ENCODE results near the gene MRPS6.

Gene MRPS6

GRCh38 chr21:34072145-34073031 is 990 bp upstream of the MRPS6 start:
- no peak for DNase-seq

DNA sequence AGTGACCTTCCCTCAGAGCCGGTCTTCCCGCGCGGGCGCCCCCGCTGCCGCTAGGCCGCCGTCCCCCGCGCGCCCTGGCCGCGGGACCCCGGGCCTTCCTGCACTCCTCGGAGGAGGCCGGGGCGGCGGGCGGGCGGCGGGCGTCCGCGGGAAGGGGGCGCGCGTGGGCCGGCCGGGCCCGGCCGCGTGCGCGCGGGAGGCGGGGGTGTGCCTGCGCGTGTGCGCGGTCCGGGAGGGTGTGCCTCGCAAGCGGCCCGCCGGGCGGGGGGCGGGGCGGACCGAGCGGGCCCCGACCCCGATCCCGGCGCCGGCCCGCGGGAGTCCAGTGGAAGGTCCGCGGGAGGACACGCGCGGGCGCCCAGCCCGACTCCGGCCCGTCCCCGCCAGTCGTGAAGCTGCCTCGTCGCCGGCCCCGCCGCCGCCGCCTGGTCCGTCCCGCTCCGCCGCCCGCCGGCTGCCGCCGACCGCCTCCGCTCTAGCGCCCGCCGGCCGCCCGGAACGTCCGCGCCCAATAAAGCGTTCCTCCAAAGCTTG is 438 bp downstream of the MRPS6 start:
- DNase-seq: peak; percentile 49

GRCh38 chr21:34074283-34075090 is 1.1 kb downstream of the MRPS6 start:
- no peak for DNase-seq

DNA sequence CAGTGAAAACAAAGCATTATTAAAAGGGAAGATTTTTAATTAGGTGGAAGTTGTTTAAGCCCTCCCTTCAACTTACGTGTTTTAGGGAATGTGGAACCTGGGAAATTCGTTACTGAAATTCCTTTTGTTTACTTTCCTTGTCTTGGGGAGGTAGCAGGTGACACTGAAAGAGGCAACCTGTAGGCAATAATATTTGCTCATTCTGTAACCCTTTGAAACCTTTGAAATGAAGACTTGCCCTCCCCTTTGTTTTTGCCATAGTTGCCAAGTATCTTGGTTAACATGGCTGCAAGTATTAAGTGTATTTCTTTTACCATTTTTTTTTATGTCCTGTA is 1.7 kb downstream of the MRPS6 start:
- no peak for DNase-seq

DNA sequence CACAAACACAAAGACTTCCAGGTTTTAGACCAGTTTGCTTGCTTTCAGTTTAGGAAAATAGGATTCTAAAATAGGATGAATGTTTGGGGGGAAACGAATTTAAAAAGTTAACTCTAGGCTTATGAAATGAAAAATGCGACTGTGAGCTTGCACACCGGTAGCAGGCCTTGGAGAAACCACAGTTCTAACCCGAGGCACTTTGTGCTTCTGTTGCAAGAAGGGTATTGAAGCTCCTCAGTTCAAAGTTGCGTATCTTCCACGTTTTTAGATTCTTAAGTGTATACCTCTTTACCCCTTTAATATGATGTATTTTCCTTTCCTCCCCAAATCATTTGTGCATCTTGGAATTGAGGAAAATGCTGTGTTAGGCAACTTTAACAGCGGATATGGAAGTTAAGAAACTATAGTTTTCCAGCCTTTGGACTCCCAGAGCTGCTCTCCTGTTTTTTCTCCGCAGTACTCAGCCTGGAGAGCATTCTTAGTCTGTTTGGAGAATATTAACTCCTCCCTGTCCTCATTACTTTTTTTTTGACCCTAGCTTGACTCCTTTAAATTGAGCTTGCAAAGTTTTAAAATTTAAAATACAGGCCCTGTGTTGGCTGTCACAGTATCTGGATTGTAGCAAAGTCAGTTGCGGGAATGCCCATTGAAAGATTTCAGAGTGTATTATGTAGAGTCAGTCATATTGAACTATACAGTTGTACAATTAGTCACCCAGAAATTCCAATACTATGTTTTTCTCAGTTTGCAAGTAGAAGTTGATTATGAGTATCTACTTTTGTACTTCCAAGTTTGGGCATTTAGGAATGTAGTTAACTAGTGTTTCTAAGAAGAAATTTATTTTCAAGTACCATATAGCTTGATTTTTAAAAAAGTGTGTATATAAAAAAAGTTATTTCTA is 2.6 kb downstream of the MRPS6 start:
- DNase-seq: no peak

GRCh38 chr21:34076835-34077234 is 3.5 kb downstream of the MRPS6 start:
- DNase-seq: no peak

DNA sequence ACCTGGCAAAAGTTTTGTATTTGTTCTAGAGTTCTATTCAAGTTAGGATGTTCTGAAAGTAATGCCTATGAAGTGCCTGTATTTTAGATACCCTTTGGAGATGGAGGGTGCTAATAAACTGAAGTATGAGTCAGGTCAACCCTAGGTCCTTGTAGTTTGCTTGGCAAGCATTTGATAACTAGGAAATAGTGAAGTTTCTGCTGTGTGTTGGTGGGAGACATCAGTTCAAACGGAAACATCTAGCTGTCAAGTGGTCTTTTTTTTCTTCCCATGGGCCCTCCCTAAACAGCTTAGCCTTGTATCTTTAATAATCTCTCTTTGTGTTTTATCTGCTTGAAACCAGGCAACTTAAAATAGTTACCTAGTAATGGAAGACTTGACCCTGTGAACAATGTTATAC is 4.5 kb downstream of the MRPS6 start:
- no peak for DNase-seq

DNA sequence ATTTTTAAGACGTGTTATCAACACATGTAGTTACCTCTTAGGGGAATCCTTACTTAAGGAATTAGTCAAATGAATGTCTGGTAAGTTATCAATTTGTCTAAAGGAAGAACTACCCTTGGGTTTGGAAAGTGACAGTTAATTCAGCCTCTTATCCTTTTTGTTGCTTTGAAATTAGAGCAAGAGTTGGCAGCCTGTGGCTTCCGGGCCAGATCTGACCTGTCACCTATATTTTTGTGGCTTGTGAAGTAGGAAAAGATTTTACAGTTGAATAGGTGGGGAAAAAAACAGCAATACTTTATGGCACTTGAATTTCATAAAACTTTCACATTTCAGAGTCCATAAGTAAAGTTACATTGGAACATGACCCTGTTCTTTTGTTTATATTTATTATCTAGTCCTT is 5.5 kb downstream of the MRPS6 start:
- no peak for DNase-seq

DNA sequence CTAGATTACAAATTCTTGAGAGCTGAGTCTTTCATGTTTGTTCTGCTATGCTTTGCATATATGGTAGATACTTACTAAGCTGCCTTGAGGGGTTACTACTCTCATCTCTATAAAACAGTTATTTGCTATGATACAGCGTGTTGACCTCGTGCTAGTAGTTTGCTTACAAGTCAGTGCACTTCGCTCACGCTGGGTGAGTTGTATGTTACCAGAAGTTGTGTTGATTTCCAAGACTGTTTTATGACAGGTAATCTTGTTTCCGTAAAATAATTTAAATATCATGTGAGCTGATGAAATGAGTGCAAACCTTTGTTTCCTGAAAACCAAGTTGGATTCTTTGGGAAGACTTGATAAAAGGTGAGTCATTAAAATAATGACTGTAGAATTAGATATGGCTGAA is 7.3 kb downstream of the MRPS6 start:
- DNase-seq: no peak

DNA sequence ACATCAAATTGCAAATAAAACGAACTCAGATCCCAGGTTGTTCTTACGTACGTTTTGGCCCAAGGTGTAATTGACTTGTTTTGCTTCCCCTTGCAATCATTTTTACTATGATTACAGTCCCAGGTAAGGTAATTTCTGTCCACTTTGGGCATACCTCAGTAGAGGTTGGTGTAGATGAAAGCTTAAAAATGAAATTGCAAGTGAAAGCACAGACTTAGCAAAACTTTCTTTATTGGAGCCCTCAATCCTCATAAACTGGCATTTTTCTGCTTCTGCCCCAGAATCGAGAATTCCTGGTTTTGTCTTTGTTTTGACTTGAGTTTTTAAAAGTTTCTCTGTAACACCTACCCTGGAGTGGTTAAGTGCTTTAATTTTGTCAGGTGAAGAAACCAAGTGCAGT is 9.4 kb downstream of the MRPS6 start:
- no peak for DNase-seq

DNA sequence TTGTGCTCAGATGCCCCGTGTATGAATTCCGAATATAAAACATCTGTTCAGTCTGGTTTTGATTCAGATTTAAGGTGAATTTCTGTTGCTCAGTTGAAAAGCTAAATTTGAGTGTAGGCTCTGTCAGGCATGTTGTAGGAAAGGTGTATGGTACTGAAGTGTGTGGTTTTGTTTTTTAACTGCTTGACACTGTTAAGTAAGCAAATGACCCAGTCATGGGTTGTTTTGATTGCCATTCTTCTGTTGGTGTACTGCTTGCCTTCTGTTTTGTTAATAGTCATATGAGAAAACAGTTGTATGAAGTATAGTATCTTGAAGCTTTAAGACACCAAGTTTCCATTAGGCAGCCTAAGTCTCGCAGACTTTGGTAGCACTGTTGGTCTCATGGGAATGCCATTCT is 10.0 kb downstream of the MRPS6 start:
- DNase-seq: no peak

- no peak for DNase-seq
Observed at GRCh38 chr21:34085129-34085528, 11.8 kb downstream of the MRPS6 start.

- DNase-seq: no peak
Observed at GRCh38 chr21:34086887-34087306, 13.5 kb downstream of the MRPS6 start.

DNA sequence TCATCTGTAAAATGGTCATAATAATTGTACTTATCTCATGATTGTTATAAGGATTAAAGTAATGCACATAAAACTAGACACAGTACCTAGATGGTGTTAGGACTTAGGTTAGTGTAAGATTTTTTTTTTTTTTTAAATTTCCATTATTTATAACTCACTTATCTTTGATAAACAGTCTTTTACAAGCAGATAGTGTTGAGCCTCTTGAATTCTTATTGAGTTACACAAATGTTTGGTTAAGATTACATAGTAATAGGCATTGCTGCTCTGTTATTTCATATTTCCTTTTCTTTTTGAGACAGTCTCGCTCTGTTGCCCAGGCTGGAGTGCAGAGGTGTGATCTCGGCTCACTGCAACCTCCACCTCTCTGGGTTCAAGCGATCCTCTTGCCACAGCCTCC is 15.4 kb downstream of the MRPS6 start:
- DNase-seq: no peak

GRCh38 chr21:34091032-34091431 is 17.7 kb downstream of the MRPS6 start:
- no peak for DNase-seq

DNA sequence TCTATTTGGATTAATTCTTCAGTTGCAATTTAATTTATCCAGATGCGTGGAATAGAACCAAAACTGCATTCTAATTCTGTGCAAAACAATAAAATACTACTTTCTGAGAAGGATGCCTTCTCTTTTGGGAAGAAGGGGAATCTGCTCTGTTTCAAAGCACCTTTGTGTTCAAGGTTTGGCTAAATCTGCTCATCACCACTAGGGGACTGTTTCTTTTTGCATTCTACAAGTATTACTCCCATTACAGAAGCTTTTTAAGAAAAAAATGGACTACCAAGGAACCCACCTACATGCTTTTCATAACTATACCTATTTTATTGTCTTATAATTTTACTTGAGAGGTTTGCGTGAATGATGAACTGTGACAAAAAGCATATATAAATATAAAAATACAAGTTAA is 18.2 kb downstream of the MRPS6 start:
- DNase-seq: no peak

GRCh38 chr21:34092262-34092921 is 19.0 kb downstream of the MRPS6 start:
- no peak for DNase-seq

- no peak for DNase-seq
Observed at GRCh38 chr21:34093083-34093482, 19.7 kb downstream of the MRPS6 start.

DNA sequence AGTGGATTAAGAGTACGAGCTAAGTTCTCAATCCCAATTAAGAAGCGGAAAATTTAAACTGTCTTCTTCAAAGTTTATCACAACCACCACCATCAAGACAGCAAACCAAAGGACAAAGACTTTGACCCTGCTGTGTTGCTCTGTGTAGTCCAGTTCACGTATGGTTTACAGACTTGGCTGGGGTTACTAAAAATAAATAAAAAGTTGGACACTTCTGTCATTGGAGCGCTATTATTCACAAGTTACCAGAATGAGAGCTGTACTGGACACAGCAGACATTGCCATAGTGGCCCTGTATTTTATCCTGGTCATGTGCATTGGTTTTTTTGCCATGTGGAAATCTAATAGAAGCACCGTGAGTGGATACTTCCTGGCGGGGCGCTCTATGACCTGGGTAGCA is 21.6 kb downstream of the MRPS6 start:
- no peak for DNase-seq

DNA sequence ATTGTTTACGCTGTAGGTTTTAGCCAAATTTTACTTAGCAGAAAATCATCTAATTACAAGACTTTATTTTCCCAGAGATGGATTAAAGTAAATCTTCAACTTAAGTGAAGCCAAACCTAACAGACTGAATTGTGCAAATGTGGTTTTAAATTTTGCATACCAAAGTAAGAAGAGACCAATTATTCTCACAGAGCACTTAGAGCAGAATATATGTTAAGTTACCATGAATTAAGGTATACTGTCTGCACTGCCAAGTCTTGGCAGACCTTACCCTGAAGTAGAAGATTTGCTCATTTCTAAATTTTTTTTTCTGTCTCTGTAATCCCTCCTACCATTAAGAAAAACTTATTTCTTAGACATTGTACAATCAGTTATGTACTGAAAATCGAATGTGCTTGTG is 24.1 kb downstream of the MRPS6 start:
- no peak for DNase-seq

- DNase-seq: no peak
Observed at GRCh38 chr21:34100337-34100736, 27.0 kb downstream of the MRPS6 start.

DNA sequence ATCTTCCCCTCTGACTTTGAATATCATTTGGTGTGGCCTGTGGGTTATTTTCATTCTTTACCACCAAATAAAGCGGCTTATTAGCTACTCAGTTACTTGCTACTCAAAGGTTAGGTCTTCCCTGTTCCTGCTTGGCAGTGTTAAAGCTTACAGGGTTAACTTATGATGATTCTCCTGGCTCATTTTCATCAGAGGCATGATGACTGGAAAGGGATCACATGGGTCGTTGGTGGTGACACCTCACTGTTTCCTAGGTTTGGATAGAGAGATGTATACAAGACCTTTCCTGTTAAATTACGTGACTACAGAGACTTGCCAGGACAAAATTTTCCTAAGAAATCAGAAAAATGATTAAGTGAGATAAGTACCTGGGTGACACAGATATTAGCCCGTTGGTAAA is 27.4 kb downstream of the MRPS6 start:
- no peak for DNase-seq
